ENCODE results near the gene SGMS2. TPM values are rescaled to one million over a fixed set of nuclear protein-coding genes. Genes with fewer than 3 reads are reported as not detected.

SGMS2 gene
- total and polyA plus RNA-seq, 9 of the 15 experiments (the other 6 are each of a cell fraction or from before 2014, with no cell fraction given) = 0.07 to 0.25 (median 0.11) TPM; not detected in 5

GRCh38 chr4:107793996-107794395, 30.7 kb upstream of the SGMS2 start:
- TF ChIP-seq FOXM1 (IDR thresholded peaks at IDR 0.05; ENCODE audit: low read depth) = no peak
- no peak for TF ChIP-seq FOXM1 (CRISPR knock-in tag; IDR thresholded peaks at IDR 0.05; ENCODE audit: low read depth)
- no peak for TF ChIP-seq MTF1 (CRISPR knock-in tag; IDR thresholded peaks at IDR 0.05; ENCODE audit: borderline replicate concordance)
- TF ChIP-seq CBX3 (IDR thresholded peaks at IDR 0.05; ENCODE audit: borderline replicate concordance in 1 of 2, low read length in 2 of 2) = no peak
- TF ChIP-seq, protein P1, sequence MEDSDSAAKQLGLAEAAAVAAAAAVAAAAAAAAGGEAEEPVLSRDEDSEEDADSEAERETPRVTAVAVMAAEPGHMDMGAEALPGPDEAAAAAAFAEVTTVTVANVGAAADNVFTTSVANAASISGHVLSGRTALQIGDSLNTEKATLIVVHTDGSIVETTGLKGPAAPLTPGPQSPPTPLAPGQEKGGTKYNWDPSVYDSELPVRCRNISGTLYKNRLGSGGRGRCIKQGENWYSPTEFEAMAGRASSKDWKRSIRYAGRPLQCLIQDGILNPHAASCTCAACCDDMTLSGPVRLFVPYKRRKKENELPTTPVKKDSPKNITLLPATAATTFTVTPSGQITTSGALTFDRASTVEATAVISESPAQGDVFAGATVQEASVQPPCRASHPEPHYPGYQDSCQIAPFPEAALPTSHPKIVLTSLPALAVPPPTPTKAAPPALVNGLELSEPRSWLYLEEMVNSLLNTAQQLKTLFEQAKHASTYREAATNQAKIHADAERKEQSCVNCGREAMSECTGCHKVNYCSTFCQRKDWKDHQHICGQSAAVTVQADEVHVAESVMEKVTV (CRISPR knock-in tag; IDR thresholded peaks at IDR 0.05) = no peak
- no peak for TF ChIP-seq ZKSCAN3 (CRISPR knock-in tag; IDR thresholded peaks at IDR 0.05)
- TF ChIP-seq HMBOX1 (IDR thresholded peaks at IDR 0.05) = no peak
- TF ChIP-seq CREB1 (IDR thresholded peaks at IDR 0.05) = no peak
- TF ChIP-seq CREB1 (CRISPR knock-in tag; IDR thresholded peaks at IDR 0.05) = no peak
- no peak for TF ChIP-seq MAZ (CRISPR knock-in tag; conservative IDR thresholded peaks at IDR 0.05 in 1 of 2, IDR thresholded peaks at IDR 0.05 in 1 of 2)
- no peak for TF ChIP-seq NELFE (IDR thresholded peaks at IDR 0.05; ENCODE audit: insufficient read depth, insufficient read length)
- no peak for TF ChIP-seq ZNF146 (CRISPR knock-in tag; IDR thresholded peaks at IDR 0.05; ENCODE audit: unreplicated experiment)
- TF ChIP-seq, protein P2, sequence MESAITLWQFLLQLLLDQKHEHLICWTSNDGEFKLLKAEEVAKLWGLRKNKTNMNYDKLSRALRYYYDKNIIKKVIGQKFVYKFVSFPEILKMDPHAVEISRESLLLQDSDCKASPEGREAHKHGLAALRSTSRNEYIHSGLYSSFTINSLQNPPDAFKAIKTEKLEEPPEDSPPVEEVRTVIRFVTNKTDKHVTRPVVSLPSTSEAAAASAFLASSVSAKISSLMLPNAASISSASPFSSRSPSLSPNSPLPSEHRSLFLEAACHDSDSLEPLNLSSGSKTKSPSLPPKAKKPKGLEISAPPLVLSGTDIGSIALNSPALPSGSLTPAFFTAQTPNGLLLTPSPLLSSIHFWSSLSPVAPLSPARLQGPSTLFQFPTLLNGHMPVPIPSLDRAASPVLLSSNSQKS (CRISPR knock-in tag; IDR thresholded peaks at IDR 0.05) = no peak
- no peak for TF ChIP-seq CEBPB (tag; IDR thresholded peaks at IDR 0.05)
- no peak for TF ChIP-seq L3MBTL2 (IDR thresholded peaks at IDR 0.05)
- ATAC-seq = no peak
- 0% methylated on average over 2 of the region's 2 CpGs for WGBS (ENCODE audit: insufficient coverage, low coverage, missing lambda C conversion rate)
- Histone ChIP-seq H3K4me3 (no peak overlapping the region), H4K20me1 (replicated peaks; ENCODE audit: control insufficient read depth, insufficient read depth, low read length) (no peaks in the 10 kb centered on the region), H3K9ac (ENCODE audit: insufficient read depth in 1 of 2, low read depth in 2 of 2, low read length in 2 of 2) (no peak overlapping the region), H3K27ac (ENCODE audit: extremely low read depth, low read depth, low read length) (no peak overlapping the region), H3K36me3 (ENCODE audit: control insufficient read depth, insufficient read depth, low read length) (no peaks in the 10 kb centered on the region), H3K9me1 (ENCODE audit: control insufficient read depth, insufficient read depth, low read length) (no peaks in the 10 kb centered on the region), H3K4me2 (ENCODE audit: insufficient read depth, low read length) (no peak overlapping the region), H2AFZ (ENCODE audit: low read depth, low read length) (no peak overlapping the region), H3K79me2 (ENCODE audit: control insufficient read depth, insufficient read depth, low read length) (no peaks in the 10 kb centered on the region), H3K27me3 (ENCODE audit: control insufficient read depth in 2 of 2, insufficient read depth in 2 of 2, low read length in 2 of 2) (no peaks in the 10 kb centered on the region), H3K4me1 (replicated peaks in 1 of 2; ENCODE audit: control insufficient read depth in 2 of 2, insufficient read depth in 2 of 2, low read length in 2 of 2) (no peaks in the 10 kb centered on the region), H3K9me3 (replicated peaks; ENCODE audit: control insufficient read depth, insufficient read depth, low read depth, low read length) (no peaks in the 10 kb centered on the region)
- FAIRE-seq = no peak
- DNase-seq (ENCODE audit: extremely low read depth in 1 of 4, low spot score in 3 of 4) = no peak
- in situ Hi-C loops (cut with MboI) (no loop called here), intact Hi-C loops (cut with micrococcal nuclease) (no loop called here)
- BruUV-seq (replicated peaks) = no TSS peak
- POLR2A ChIA-PET = no interaction called here
- CTCF ChIA-PET (ENCODE audit: low intra/inter-chr PET ratio) = no interaction called here
